ENCODE data around the gene ADAM22. TPM values are rescaled to one million over a fixed set of nuclear protein-coding genes. Genes with fewer than 3 reads are reported as not detected.

Gene ADAM22
- total RNA-seq, 4 donors from 2014 or later: 0.53 to 2.7 (median 1.5) TPM

GRCh38 chr7:88020953-88021665, 87.1 kb downstream of the ADAM22 start:
- H3K27ac ChIP-seq: no peak overlapping the region
- no peak overlapping the region for H3K4me3 ChIP-seq
- no peaks in the 10 kb centered on the region for H3K27me3 ChIP-seq
- no peaks in the 10 kb centered on the region for H3K9me3 ChIP-seq
- H3K36me3 ChIP-seq: no peaks in the 10 kb centered on the region
- WGBS: 74% methylated on average over 2 of the region's 2 CpGs
- TF ChIP-seq EP300 (IDR thresholded peaks at IDR 0.05) (no peak), POLR2A (IDR thresholded peaks at IDR 0.05) (no peak), POLR2AphosphoS5 (IDR thresholded peaks at IDR 0.05) (no peak)
- TF ChIP-seq, protein P1, sequence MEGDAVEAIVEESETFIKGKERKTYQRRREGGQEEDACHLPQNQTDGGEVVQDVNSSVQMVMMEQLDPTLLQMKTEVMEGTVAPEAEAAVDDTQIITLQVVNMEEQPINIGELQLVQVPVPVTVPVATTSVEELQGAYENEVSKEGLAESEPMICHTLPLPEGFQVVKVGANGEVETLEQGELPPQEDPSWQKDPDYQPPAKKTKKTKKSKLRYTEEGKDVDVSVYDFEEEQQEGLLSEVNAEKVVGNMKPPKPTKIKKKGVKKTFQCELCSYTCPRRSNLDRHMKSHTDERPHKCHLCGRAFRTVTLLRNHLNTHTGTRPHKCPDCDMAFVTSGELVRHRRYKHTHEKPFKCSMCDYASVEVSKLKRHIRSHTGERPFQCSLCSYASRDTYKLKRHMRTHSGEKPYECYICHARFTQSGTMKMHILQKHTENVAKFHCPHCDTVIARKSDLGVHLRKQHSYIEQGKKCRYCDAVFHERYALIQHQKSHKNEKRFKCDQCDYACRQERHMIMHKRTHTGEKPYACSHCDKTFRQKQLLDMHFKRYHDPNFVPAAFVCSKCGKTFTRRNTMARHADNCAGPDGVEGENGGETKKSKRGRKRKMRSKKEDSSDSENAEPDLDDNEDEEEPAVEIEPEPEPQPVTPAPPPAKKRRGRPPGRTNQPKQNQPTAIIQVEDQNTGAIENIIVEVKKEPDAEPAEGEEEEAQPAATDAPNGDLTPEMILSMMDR (IDR thresholded peaks at IDR 0.05): no peak
- no peaks in the 10 kb centered on the region for H3K4me1 ChIP-seq
- DNase-seq (ENCODE audit: low spot score in 2 of 2): no peak

DNA sequence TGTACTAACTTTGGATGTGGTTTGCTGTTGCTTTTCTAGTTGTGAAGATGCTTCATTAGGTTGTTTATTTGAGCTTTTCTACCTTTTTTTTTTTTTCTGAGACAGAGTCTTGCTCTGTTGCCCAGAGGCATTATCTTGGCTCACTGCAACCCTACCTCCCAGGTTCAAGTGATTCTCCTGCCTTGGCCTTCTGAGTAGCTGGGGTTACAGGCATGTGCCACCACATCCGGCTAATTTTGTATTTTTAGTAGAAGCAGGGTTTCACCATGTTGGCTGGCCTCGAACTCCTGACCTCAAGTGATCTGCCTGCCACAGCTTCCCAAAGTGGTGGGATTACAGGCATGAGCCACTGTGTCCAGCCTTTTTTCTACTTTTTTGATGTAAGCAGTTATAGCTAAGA, 93.7 kb downstream of the ADAM22 start:
- H3K27ac ChIP-seq: no peak overlapping the region
- no peak overlapping the region for H3K4me3 ChIP-seq
- DNase-seq (ENCODE audit: low spot score in 2 of 2): no peak
- peaks cover 7% of the 10 kb centered on the region for H3K9me3 ChIP-seq
- TF ChIP-seq EP300 (IDR thresholded peaks at IDR 0.05) (no peak), POLR2A (IDR thresholded peaks at IDR 0.05) (no peak), POLR2AphosphoS5 (IDR thresholded peaks at IDR 0.05) (no peak)
- TF ChIP-seq, protein P1 (IDR thresholded peaks at IDR 0.05): no peak
- WGBS: 93% methylated on average over 2 of the region's 2 CpGs
- no peaks in the 10 kb centered on the region for H3K27me3 ChIP-seq
- no peaks in the 10 kb centered on the region for H3K36me3 ChIP-seq
- H3K4me1 ChIP-seq: no peaks in the 10 kb centered on the region

- no peaks in the 10 kb centered on the region for H3K4me1 ChIP-seq
- H3K9me3 ChIP-seq: peaks cover 7% of the 10 kb centered on the region
- WGBS: 95% methylated on average over 7 of the region's 7 CpGs
- no peaks in the 10 kb centered on the region for H3K36me3 ChIP-seq
- H3K27me3 ChIP-seq: no peaks in the 10 kb centered on the region
- TF ChIP-seq, protein P1 (IDR thresholded peaks at IDR 0.05): no peak
- TF ChIP-seq EP300 (IDR thresholded peaks at IDR 0.05) (no peak), POLR2AphosphoS5 (IDR thresholded peaks at IDR 0.05) (no peak), POLR2A (IDR thresholded peaks at IDR 0.05) (no peak)
- no peak overlapping the region for H3K27ac ChIP-seq
- no peak for DNase-seq (ENCODE audit: low spot score in 2 of 2)
- H3K4me3 ChIP-seq: no peak overlapping the region
Observed at GRCh38 chr7:88034083-88034695, 100.1 kb downstream of the ADAM22 start.

- no peaks in the 10 kb centered on the region for H3K36me3 ChIP-seq
- H3K4me3 ChIP-seq: no peak overlapping the region
- H3K4me1 ChIP-seq: no peaks in the 10 kb centered on the region
- H3K27ac ChIP-seq: no peak overlapping the region
- TF ChIP-seq EP300 (IDR thresholded peaks at IDR 0.05) (no peak), POLR2A (IDR thresholded peaks at IDR 0.05) (no peak), POLR2AphosphoS5 (IDR thresholded peaks at IDR 0.05) (no peak)
- TF ChIP-seq, protein P1 (IDR thresholded peaks at IDR 0.05): no peak
- H3K9me3 ChIP-seq: no peaks in the 10 kb centered on the region
- no peak for DNase-seq (ENCODE audit: low spot score in 2 of 2)
- WGBS: 74% methylated on average over 3 of the region's 3 CpGs
- no peaks in the 10 kb centered on the region for H3K27me3 ChIP-seq
Observed at GRCh38 chr7:88037050-88037449, 103.0 kb downstream of the ADAM22 start.

- no peaks in the 10 kb centered on the region for H3K9me3 ChIP-seq
- no peak for DNase-seq (ENCODE audit: low spot score in 2 of 2)
- H3K36me3 ChIP-seq: no peaks in the 10 kb centered on the region
- H3K4me1 ChIP-seq: no peaks in the 10 kb centered on the region
- H3K27me3 ChIP-seq: no peaks in the 10 kb centered on the region
- H3K4me3 ChIP-seq: no peak overlapping the region
- no peak overlapping the region for H3K27ac ChIP-seq
- 33% methylated on average over 1 of the region's 1 CpG for WGBS
- TF ChIP-seq POLR2AphosphoS5 (IDR thresholded peaks at IDR 0.05) (no peak), EP300 (IDR thresholded peaks at IDR 0.05) (no peak), POLR2A (IDR thresholded peaks at IDR 0.05) (no peak)
- TF ChIP-seq, protein P1 (IDR thresholded peaks at IDR 0.05): no peak
Observed at GRCh38 chr7:88040694-88041093, 106.6 kb downstream of the ADAM22 start.
